T-helper 1 cell (primary cell): Measurements from ENCODE around the gene TPM3.
"Not testable (repeated sequence)": the region's sequence is repeated elsewhere in the genome, so short reads cannot be mapped to it uniquely, and the experiment has no call there.

Source experiments
- DNase-seq, 5 donors: peaks; one replicate each; pipeline ENCODE4 v3.0.0-alpha.2; 2012 to 2020

Gene TPM3

GRCh38 chr1:154205778-154206177, 13.9 kb upstream of the TPM3 start:
- not testable (repeated sequence) for DNase-seq

GRCh38 chr1:154199563-154199879, 7.6 kb upstream of the TPM3 start:
- no peak for DNase-seq

GRCh38 chr1:154198756-154199562, 7.1 kb upstream of the TPM3 start:
- peak in 4 of 5 donors; percentile 17 to 61 (median 38) for DNase-seq

- no peak for DNase-seq
Observed at GRCh38 chr1:154193821-154194220, 1.9 kb upstream of the TPM3 start.

GRCh38 chr1:154192476-154192875, 576 bp upstream of the TPM3 start:
- no peak for DNase-seq

GRCh38 chr1:154190550-154190949, 1.4 kb downstream of the TPM3 start:
- DNase-seq: no peak

- DNase-seq: no peak
Observed at GRCh38 chr1:154186852-154187501, 4.9 kb downstream of the TPM3 start.

GRCh38 chr1:154186177-154186576, 5.7 kb downstream of the TPM3 start:
- DNase-seq: peak; percentile 21 to 77 (median 44)

GRCh38 chr1:154183046-154183915, 8.6 kb downstream of the TPM3 start:
- DNase-seq: peak; percentile 82 to 95 (median 90)

GRCh38 chr1:154182344-154183045, 9.4 kb downstream of the TPM3 start:
- peak; percentile 42 to 93 (median 55) for DNase-seq

- no peak for DNase-seq
Observed at GRCh38 chr1:154181944-154182343, 10.0 kb downstream of the TPM3 start.

GRCh38 chr1:154179946-154180687, 11.8 kb downstream of the TPM3 start:
- DNase-seq: no peak

- DNase-seq: no peak
Observed at GRCh38 chr1:154178911-154179811, 12.7 kb downstream of the TPM3 start.

- DNase-seq: no peak
Observed at GRCh38 chr1:154178013-154178412, 13.9 kb downstream of the TPM3 start.

- DNase-seq: no peak
Observed at GRCh38 chr1:154176337-154176736, 15.6 kb downstream of the TPM3 start.

- DNase-seq: no peak
Observed at GRCh38 chr1:154174654-154175053, 17.2 kb downstream of the TPM3 start.

GRCh38 chr1:154171880-154172279, 20.0 kb downstream of the TPM3 start:
- DNase-seq: no peak

- no peak for DNase-seq
Observed at GRCh38 chr1:154171223-154171583, 20.7 kb downstream of the TPM3 start.

GRCh38 chr1:154170547-154171222, 21.2 kb downstream of the TPM3 start:
- peak in 1 of 5 donors; percentile 25 for DNase-seq

GRCh38 chr1:154167461-154167860, 24.4 kb downstream of the TPM3 start:
- no peak for DNase-seq
